ENCODE data around the gene HP1BP3. TPM values are rescaled to one million over a fixed set of nuclear protein-coding genes. Genes with fewer than 3 reads are reported as not detected.
"Not testable (repeated sequence)": the region's sequence is repeated elsewhere in the genome, so short reads cannot be mapped to it uniquely, and the experiment has no call there.

The HP1BP3 gene
- total RNA-seq, 1 experiment from 2014 or later = 283 TPM

- DNase-seq (ENCODE audit: low read depth) = no peak
Observed at GRCh38 chr1:20727746-20728316, 59.3 kb downstream of the HP1BP3 start.

DNA sequence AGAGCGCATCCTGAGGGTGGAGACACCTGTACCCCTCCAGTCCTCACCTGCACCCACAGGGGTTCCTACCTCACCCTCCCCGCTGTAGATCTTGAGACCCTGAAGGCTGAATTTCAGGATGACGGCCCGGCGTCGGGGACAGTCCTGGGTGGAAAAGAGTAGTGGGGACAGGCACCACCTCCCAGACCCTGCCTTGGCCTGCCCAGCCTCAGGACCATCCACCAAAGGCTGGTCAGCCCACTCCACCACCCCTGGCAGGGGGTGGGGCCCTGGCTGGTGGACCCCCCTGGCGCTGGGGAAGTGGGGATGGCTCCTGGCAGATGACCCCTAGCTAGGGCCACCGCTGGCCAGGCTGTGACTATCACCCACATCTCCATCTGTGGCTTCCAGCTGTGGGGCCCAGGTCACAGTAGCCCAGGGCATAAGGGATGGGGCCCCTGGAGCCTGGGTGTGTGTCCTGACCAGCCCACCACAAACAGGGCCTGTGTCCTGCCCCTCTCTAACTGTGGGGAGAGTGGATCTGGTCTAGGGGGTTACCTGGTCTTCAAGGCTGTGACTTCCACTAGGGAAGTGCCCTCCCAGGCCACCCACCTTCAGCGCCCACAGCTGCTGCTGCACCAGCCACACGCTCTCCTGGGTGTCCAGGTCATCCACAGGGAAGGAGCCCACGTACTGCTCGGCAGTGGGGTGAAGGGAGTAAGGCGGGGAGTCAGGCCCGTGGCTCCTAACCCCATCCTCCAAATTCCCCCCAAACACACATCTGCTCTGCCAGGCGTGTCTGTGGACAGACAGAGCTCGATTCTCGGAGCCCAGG lies 60.0 kb downstream of the HP1BP3 start:
- DNase-seq (ENCODE audit: low read depth) = no peak

DNA sequence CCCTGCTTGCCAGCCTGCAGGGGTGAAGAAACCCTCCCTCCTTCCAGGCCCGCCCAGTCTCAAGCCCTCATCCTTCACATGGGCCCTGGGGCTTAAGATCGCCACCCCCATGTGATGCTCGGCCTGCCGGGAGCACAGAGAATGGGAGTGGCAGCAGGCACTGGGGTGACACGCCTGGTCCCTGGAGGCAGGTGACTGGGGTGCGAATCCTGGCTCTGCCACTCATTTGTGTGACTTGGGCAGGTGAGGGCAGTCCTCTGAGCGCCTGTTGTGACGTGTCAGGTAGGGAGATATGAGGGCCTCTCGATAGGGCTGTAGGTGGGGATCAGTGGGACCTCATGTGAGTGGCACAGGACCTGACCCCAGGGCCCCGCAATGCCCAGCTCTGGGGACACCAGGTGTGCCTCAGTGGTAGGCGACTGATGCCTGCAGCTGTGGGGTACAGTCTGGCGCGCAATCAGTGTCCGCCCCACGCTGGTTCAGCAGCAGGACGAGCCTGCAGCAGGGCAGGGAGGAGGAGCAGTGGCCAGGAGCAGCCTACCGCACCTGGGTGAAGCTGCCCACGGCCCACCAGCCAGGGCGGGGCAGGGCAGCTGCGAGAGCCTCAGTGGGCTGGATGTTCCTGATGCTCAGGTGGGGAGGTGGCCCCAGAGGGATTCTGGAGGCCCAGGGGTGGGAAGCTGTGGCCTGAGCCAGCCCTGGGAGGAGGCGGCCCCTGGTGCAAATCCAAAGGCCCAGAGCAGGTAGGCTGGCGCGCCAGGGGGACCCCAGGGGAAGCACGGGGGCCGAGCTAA lies 60.8 kb downstream of the HP1BP3 start:
- no peak for DNase-seq (ENCODE audit: low read depth)

DNA sequence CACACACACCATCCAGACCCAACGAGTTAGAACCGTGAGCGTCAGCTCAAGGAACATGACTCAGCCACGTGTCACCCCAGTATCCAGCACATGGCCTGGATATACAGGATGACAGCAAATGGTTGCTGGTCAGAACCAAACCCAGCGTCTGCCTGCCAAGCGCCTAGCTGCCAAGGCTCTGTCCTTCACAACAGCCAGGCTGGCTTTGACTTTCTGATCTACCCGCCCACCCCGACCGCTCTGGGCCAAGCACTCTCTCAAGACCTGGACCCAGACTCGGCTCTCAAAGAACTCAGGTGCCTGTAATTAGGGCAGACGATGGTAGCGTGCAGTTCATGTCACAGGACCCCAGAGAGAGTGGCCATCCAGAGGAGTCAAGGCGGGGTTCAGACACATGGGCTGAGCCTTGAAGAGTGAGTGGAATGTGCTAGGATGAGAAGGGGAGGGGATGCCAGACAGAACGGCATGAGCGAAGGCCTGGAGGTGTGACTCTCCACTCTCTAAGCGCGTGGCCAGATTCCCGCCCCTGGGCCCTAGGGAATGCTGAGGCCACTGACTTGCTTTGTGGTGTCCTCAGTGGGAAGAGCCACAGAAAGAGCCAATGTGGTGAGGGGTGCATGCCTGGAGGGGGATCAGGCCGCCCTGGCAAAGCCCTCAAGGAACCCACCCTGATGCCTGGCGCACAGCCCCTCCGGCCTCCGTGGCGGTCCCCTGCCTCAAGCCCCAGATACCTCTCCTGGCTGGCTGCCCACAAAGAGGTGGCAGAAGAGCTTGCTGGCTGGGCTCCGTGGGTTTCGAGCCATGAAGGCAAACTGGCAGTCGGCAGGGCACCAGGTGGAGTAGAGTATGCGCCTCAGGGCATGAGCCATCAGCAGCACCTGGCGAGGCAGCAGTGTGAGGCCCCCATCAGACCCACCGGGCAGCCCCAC lies 61.7 kb downstream of the HP1BP3 start:
- DNase-seq (ENCODE audit: low read depth) = peak; percentile 62

- DNase-seq (ENCODE audit: low read depth) = no peak
Observed at GRCh38 chr1:20724364-20725188, 62.5 kb downstream of the HP1BP3 start.

DNA sequence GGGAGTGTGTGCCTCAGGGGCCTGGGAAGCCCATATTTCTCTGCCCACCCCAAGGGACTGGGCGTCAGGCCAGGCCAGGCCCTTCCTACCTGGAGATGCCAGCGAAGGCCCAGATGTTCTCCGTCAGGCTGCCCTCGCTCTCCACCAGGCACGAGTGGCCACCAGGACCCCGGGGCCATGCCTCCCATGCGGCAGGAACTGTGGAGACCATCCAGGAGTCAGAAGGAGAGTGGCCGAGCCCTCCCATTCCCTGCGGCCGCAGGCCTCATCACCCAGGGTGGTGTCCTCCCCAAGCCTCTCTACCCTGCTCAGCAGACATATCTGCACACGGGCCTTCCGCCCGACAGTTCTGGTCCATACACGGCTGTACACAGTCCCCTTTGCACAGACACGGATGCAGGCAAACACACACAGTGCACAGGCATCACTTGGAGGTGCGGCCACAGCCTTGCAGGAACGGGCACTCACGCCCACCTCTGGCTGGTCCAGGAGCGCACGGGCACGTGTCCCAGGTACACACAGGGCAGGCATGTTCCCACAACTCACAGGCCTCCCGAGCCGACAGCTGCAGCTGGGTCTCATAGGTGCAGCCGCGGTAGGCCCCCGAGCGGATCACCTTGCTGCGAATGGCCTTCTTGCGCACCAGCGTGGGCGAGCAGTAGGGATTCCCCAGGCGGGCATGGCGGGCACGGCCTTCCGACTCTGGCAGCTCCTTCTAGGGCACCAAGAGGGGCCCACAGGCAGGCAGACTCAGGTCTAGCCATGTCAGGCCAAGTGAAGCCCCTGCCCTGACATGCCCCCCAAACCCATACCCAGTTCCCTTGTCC lies 63.4 kb downstream of the HP1BP3 start:
- DNase-seq (ENCODE audit: low read depth) = no peak

DNA sequence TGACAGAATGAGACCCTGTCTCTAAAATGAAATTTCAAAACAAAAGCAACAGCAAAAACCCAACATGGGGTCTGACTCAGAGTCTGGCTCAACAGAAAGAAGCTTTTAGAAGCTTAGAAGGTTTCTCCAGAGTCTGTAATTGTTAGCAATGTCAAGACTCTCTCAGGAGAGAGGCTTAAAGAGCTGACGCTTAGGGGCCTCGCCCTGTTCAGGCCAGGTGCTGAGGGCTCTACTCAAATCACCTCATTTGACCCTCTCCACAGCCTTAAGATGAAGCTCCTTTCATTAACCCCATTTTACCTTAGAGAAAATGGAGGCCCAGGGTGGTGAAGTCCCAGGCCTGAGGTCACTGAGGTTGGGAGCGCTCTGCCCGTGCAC lies 64.0 kb downstream of the HP1BP3 start:
- no peak for DNase-seq (ENCODE audit: low read depth)

DNA sequence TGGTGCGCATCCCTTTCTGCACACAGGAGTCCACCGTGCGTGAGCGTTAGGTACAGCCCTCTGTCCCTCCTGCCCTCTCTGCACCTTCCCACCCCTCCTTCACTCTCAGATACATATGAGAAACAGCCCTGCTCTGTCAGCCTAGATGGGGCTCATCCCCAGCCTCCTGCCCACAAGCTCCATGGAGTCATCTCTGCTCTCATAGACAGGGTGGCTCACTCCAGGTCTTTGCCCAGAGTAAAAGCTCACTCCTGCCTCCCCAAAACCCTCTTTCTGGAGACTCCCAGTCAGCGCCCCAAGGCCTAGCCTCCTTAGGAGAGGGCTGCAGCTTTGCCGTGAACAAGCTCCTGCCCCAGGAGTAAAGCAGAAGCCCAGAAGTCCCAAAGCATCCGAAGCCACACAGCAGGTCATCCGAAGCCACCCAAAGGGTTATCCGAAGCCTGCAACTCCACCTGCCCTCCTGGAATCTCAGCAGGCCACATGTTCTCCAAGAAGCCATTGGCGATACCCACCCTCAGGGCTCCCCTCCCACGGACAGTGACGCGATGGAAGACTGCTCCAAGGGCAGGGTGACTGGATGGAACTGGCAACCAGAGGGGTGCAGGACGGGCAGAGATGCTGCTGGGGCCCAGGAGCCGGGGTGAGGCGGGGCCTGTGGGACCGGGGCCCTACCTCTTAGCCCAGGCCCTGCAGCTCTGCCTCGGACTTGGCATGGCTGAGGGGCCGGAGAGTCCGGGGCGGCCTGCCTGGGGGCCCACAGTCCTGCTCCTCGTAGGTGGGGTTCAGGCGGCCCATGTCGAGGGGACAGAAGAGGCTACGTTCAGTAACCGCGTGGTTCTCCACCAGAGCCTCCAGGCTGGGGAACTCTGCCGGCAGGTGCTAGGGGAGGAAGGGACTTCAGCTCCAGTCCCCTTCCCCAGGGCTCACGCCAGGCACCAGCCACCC lies 65.7 kb downstream of the HP1BP3 start:
- no peak for DNase-seq (ENCODE audit: low read depth)

GRCh38 chr1:20720631-20721091 lies 66.4 kb downstream of the HP1BP3 start:
- DNase-seq (ENCODE audit: low read depth) = no peak

DNA sequence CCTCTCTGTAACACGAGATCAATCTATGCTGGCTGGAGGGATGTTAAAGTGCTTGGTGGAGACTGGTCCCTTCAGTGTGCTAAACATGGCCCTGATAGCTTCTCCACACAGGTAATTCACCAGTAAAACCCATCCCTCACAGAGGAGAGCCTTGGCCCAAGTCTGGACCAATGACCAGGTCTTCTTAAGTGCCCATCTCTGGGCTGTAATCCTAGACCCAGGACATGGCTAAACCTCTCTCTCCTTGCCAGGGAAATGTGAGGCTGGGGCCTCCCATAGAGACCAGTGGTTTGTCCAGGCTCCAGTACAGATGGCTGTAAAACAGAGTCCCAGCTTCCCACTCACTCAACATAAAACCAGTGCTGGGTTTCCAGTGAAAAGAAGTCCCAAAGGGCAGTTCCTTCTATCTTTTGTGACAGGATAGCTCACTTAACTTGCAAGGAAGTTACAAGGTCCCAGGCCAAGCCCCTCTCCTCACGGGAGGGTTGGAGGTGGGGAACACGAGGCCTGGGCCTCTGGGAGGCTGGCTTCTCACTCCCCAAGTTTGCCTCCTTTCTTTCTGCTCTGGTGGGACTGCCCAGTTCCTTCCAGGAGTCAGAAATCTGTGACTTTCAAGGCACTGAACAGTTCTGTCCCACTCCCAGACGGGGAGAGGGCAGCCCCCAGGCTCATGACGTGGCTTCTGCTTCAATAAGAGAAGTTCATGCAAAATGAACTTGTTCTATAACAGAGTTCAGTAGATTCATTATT lies 67.1 kb downstream of the HP1BP3 start:
- DNase-seq (ENCODE audit: low read depth) = no peak

DNA sequence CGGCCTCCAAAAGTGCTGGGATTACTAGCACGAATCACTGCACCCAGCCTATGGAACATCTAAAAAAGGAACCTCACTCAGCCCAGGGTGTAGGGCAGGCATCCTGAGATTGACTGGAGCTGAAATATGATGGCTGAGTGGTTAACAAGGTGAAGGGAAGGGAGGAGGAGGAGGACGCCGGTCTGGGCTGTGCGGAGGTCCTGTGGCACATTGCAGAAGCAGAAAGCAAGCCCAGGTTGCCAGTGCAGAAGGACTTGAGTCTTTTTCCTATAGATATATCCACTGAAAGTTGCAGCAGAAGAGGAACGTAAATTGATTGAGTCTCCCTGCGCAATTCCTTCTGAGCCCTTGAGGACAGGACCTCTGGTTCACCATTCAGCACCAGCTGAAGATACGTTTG lies 67.8 kb downstream of the HP1BP3 start:
- DNase-seq (ENCODE audit: low read depth) = no peak

- DNase-seq (ENCODE audit: low read depth) = not testable (repeated sequence)
Observed at GRCh38 chr1:20718343-20718882, 68.7 kb downstream of the HP1BP3 start.

DNA sequence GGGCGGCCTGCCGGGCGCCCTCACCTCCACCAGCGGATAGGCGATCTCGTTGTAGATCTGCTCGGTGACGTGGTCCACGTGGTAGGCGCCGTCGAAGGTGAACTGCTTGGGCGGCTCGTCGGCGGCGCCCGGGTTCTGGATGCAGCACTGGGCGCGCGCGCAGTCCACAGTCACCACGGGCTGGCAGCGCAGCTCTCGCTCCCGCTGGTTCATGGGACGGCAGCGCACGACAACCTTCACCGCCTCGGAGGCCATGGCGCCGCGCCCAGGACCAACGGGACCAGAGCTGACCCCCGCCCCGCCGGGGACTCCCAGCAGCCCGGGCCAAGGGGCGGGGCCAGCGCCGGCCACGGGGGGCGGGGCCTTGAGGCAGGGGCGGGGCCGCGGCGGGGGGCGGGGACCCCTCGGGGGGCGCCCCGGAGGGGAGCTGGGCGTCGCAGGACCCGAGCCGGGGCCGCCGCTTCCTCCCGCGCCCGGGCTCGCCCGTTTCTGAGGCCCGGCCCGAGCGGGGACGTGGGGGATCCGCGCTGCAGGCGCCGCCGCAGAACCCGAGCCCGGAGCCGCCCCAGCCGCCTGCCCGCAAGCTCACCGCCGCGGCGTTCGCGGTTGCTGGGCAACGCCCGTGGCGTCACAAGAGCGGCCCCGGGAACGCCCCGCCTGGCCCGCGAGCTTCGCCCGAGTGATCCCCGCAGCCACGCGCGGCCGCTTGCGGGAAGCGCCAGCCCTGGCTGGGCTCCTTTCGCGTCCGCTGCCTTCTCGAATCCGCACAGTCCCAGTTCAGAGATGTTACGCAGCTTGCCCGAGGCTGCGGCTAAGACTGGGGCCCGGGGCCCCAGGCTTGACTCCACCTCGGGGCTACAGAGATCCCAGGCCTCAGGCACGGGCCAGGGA lies 69.4 kb downstream of the HP1BP3 start, which contains the start of gene KIF17:
TSS of gene KIF17 (minus strand) at position 556 of the 891 bp plus-strand sequence. CDS start at position 255, 301 bp downstream.
- peak; percentile 67 for DNase-seq (ENCODE audit: low read depth)

- DNase-seq (ENCODE audit: low read depth) = no peak
Observed at GRCh38 chr1:20716232-20716631, 70.9 kb downstream of the HP1BP3 start.

- no peak for DNase-seq (ENCODE audit: low read depth)
Observed at GRCh38 chr1:20715406-20715805, 71.7 kb downstream of the HP1BP3 start.

GRCh38 chr1:20713440-20713839 lies 73.7 kb downstream of the HP1BP3 start:
- DNase-seq (ENCODE audit: low read depth) = no peak

All from RPMI7951 (cell line).